ENCODE results near the gene STARD7.

DNA sequence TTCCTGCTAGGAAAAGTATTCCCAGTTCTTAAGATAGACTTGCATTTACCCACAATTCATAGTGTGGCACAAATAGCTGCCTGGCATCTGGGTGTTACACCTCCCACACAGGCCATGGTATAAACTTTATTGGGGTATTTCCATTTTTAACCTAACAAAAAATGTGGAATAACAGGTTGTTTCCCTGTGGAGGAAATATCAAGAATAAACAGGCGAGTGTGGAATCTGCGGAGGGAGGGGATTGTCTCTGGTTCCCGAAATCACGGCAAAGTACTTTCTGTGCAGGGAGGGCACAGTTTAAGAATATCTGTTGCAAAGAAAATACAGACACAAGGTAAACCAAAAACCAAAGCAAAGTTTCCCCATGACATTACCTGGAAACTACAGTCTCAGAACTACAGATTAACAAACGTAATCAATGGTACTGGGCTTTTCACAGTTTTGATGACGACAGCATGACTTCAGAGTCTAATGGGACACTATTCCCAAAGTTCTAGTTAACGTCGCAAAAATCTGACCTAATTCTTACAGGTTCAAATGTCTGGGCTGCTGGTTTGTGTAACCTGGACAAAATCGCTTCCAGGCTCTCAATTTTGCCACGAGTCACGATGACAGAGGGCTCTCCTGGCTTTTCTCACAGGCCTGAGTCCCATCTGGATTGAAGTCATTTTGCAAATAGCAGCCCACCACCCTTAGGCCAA lies 1.4 kb downstream of the STARD7 start:
- no peak for TF ChIP-seq TARDBP (IDR thresholded peaks at IDR 0.05)
- TF ChIP-seq CTBP1 (IDR thresholded peaks at IDR 0.05; ENCODE audit: borderline replicate concordance), result no peak
- no peak for TF ChIP-seq PKNOX1 (IDR thresholded peaks at IDR 0.05)
- TF ChIP-seq SUZ12 (IDR thresholded peaks at IDR 0.05), result no peak
- no peak for TF ChIP-seq SP1 (IDR thresholded peaks at IDR 0.05)
- TF ChIP-seq FOXK2 (IDR thresholded peaks at IDR 0.05), result no peak
- TF ChIP-seq LEF1 (IDR thresholded peaks at IDR 0.05; ENCODE audit: borderline replicate concordance), result no peak
- no peak for TF ChIP-seq FOXA1 (IDR thresholded peaks at IDR 0.05)
- TF ChIP-seq ELF4 (IDR thresholded peaks at IDR 0.05), result no peak
